Measurements from ENCODE around the gene APLP2.

APLP2 gene

DNA sequence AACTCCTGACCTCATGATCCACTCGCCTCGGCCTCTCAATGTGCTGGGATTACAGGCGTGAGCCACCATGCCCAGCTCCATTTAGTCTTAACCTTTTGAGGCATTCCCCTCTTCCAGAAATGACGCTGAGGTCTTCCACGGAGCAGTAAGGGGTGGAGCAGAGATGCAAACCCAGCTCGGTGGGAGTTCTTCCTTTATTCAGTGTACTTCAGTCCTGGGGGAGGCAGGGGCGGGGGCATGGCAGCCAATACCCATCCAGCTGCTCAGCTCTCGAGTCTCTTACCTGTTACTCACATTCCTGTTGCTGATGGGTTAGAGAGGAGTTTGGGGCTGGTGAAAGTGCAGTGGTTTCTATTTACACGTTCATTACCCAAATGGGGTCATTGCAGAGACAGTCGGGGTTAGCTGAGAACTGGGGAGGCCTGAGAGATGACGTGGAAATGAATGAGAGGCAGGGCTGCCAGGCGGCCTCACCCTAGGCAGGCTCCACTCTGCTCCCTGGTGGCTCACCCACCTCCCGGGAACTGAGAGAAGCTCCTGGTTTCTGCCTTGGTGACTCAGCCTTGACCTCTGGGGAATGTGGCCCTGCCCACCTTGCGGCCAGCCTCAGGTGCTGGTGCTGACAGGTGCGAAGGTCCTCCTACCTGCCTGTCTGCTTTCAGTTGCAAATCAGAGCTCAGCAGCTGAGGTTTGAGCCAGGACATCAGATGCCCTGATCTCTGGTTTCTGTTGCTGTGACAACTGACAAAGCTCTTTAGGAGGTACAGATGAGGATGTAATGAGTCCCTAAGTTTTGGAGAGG, 76.5 kb downstream of the APLP2 start:
- Histone ChIP-seq H3K9ac (ENCODE audit: low read length) (peak overlapping the region; percentile 34), H3K36me3 (ENCODE audit: control insufficient read depth, insufficient read depth, low read length) (peaks cover 47% of the 10 kb centered on the region), H3K27me3 (ENCODE audit: control insufficient read depth, insufficient read depth, low read length) (no peaks in the 10 kb centered on the region), H3K4me1 (ENCODE audit: control insufficient read depth, insufficient read depth, low read length) (peaks cover 21% of the 10 kb centered on the region), H3K27ac (ENCODE audit: low read depth, low read length) (no peak overlapping the region), H3K9me3 (ENCODE audit: control insufficient read depth, insufficient read depth, low read depth, low read length) (no peaks in the 10 kb centered on the region), H3K4me3 (ENCODE audit: low read depth, low read length) (peak overlapping the region; percentile 6; the same call in 1 of the 2 replicates)

DNA sequence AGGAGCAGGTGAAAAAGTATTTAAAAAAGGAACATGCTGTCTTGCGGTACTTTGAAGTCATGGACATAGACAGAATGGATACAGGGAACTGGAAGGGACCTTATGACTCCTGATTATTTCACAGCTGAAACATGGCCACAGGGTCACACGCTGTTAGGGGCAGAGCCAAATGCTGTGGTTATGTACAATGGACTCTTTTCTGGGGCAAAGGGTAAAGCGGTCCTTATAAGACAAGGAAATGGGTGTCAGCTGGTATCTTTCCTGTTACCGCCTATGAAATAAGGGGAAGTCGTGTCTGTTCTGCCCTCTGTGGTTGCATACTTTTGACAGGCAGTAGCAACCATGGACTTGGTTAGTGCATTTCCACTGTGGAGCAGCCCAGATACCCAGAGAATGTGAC, 77.1 kb downstream of the APLP2 start:
- no peaks in the 10 kb centered on the region for H3K27me3 ChIP-seq (ENCODE audit: control insufficient read depth, insufficient read depth, low read length)

DNA sequence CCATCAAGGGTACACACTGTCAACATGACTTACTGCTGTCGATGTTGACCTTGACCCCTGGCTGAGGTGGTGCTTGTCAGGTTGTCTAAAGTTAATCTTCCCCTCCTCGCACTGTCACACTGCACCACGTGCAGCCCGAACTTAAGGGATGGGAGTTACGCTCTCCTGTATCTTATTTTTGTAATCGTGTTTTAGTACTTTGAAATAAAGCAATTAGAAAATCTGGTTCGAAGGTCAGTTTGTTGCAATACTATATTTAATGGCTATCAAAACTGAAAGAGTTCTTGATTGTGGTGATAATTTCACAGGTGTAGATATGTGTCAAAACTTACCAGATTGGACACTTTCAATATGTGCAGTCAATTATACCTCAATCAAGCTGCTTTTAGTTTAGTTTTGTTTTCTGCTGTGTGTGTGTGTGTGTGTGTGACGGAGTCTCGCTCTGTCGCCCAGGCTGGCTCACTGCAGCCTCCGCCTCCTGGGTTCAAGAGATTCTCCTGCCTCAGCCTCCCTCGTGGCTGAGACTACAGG, 79.2 kb downstream of the APLP2 start:
- H3K9me3 ChIP-seq (ENCODE audit: control insufficient read depth, insufficient read depth, low read depth, low read length): no peaks in the 10 kb centered on the region
- no peak overlapping the region for H3K27ac ChIP-seq (ENCODE audit: low read depth, low read length)
- no peak overlapping the region for H3K9ac ChIP-seq (ENCODE audit: low read length)
- no peak overlapping the region for H3K4me3 ChIP-seq (ENCODE audit: low read depth, low read length)
- peaks cover 20% of the 10 kb centered on the region for H3K36me3 ChIP-seq (ENCODE audit: control insufficient read depth, insufficient read depth, low read length)
- H3K4me1 ChIP-seq (ENCODE audit: control insufficient read depth, insufficient read depth, low read length): peaks cover 21% of the 10 kb centered on the region
- H3K27me3 ChIP-seq (ENCODE audit: control insufficient read depth, insufficient read depth, low read length): no peaks in the 10 kb centered on the region

More for the DNA sequence above, 77.1 kb downstream of the APLP2 start:
- Histone ChIP-seq H3K27ac (ENCODE audit: low read depth, low read length) (no peak overlapping the region), H3K4me1 (ENCODE audit: control insufficient read depth, insufficient read depth, low read length) (peaks cover 21% of the 10 kb centered on the region), H3K9ac (ENCODE audit: low read length) (no peak overlapping the region), H3K36me3 (ENCODE audit: control insufficient read depth, insufficient read depth, low read length) (peaks cover 40% of the 10 kb centered on the region), H3K4me3 (ENCODE audit: low read depth, low read length) (no peak overlapping the region), H3K9me3 (ENCODE audit: control insufficient read depth, insufficient read depth, low read depth, low read length) (no peaks in the 10 kb centered on the region)

DNA sequence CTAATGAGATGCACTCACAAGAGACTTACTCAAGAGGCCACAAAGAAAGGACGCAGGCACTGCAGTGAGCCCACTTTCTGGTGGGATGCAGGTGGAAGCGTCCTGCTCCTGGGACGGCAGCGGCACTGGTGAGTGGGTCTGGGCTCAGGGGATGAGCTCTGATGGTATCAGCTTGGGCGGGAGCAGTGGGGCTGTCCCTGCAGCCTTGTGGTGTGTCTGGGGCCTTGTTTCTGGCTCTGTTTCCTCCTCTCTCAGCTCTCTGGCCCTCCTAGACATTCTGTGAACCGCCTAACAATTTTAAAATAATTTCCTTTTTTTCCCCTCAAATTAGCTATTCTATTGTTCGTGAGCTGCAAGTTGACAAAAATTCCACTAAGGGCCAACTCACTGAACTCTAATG, 81.1 kb downstream of the APLP2 start:
- H3K27ac ChIP-seq (ENCODE audit: low read depth, low read length): no peak overlapping the region
- no peak overlapping the region for H3K4me3 ChIP-seq (ENCODE audit: low read depth, low read length)
- peaks cover 10% of the 10 kb centered on the region for H3K4me1 ChIP-seq (ENCODE audit: control insufficient read depth, insufficient read depth, low read length)
- H3K9ac ChIP-seq (ENCODE audit: low read length): no peak overlapping the region
- H3K27me3 ChIP-seq (ENCODE audit: control insufficient read depth, insufficient read depth, low read length): no peaks in the 10 kb centered on the region
- H3K36me3 ChIP-seq (ENCODE audit: control insufficient read depth, insufficient read depth, low read length): peaks cover 4% of the 10 kb centered on the region
- H3K9me3 ChIP-seq (ENCODE audit: control insufficient read depth, insufficient read depth, low read depth, low read length): no peaks in the 10 kb centered on the region

DNA sequence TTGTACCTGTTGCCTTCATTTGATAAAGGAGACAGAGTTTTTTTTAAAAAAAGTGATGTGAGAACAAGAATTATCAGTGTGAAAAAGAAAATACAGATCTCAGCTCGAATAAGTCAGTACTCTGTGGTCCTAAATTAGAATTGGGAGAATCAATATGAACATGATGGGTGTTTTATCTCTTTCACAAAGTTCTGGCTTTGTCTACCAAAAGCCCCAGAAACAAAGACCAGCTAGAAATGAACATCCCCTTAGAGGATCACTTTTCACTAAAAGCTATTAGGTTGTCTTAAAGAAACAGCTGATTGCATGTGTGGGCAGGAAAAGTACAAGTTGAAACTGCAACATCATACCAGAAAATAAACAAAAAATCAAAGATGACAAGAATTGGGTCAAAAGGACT, 81.5 kb downstream of the APLP2 start:
- peaks cover 4% of the 10 kb centered on the region for H3K36me3 ChIP-seq (ENCODE audit: control insufficient read depth, insufficient read depth, low read length)
- H3K9me3 ChIP-seq (ENCODE audit: control insufficient read depth, insufficient read depth, low read depth, low read length): no peaks in the 10 kb centered on the region
- no peak overlapping the region for H3K4me3 ChIP-seq (ENCODE audit: low read depth, low read length)
- no peak overlapping the region for H3K27ac ChIP-seq (ENCODE audit: low read depth, low read length)
- H3K9ac ChIP-seq (ENCODE audit: low read length): no peak overlapping the region
- no peaks in the 10 kb centered on the region for H3K27me3 ChIP-seq (ENCODE audit: control insufficient read depth, insufficient read depth, low read length)
- H3K4me1 ChIP-seq (ENCODE audit: control insufficient read depth, insufficient read depth, low read length): peaks cover 7% of the 10 kb centered on the region

DNA sequence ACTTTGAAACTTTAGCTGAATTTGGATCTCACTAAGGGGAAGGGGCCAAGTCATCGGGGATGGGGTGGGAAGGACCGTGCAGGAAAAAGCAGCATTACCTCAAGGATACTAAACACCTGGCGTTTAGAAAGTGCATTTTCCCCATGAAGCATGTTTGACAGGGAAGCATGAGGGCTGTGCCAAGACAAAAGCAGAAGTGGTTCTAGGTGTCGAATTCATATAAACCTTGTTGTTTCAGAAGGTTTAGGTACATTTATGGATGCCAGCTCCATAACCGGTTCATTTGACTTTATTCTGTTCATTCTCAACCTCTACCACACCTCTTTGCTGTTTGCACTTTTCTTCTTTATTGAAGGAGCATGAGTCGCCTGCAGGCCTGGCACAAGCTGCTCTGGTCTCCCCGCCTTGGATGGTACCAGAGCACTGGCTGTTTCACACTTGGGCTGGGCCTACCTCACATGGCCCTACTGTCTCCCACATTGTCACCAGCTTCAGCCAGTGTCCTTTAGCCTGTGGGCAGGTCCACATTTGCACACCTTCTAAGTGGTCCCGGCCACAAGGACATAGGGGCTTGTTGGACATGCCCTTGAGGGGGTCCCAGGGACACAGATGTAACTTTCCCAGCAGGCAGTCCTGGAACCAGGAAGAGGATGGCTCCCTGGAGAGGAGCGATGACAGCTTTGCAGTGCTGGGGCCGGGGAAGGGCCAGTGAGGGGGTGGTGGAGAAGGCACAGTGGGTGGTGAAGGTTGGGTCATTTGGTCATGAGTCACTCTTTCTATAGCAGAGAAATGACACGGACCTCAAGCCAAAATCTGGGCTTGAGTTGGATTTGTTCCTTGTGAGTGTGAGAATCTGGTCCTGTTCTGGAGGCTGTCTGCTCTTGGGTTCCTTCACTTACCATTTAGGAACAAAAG, 86.7 kb downstream of the APLP2 start:
- H3K27me3 ChIP-seq (ENCODE audit: control insufficient read depth, insufficient read depth, low read length): peaks cover 43% of the 10 kb centered on the region
- no peak overlapping the region for H3K9ac ChIP-seq (ENCODE audit: low read length)
- H3K4me1 ChIP-seq (ENCODE audit: control insufficient read depth, insufficient read depth, low read length): peaks cover 26% of the 10 kb centered on the region
- H3K9me3 ChIP-seq (ENCODE audit: control insufficient read depth, insufficient read depth, low read depth, low read length): no peaks in the 10 kb centered on the region
- no peak overlapping the region for H3K4me3 ChIP-seq (ENCODE audit: low read depth, low read length)
- no peak overlapping the region for H3K27ac ChIP-seq (ENCODE audit: low read depth, low read length)
- no peaks in the 10 kb centered on the region for H3K36me3 ChIP-seq (ENCODE audit: control insufficient read depth, insufficient read depth, low read length)

DNA sequence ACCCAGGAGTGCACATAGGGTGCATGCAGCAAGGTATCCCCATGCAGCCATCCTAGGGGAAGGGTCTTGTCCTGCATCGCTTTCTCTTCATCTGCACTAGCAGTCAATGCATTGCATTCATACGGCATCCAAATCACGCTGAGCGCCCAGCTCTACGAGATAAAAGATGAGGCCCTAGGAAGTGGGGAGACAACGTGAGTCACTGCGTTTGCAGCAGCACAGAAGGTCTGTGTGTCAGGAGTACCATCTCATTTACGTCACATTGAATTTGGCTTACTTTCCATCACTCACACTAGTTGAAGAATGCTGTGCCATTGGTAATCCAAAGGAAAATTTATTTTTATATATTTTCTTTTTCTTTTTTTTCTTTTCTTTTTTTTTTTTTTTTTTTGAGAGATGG, 87.4 kb downstream of the APLP2 start:
- no peaks in the 10 kb centered on the region for H3K36me3 ChIP-seq (ENCODE audit: control insufficient read depth, insufficient read depth, low read length)
- H3K9me3 ChIP-seq (ENCODE audit: control insufficient read depth, insufficient read depth, low read depth, low read length): no peaks in the 10 kb centered on the region
- H3K4me3 ChIP-seq (ENCODE audit: low read depth, low read length): no peak overlapping the region
- no peak overlapping the region for H3K9ac ChIP-seq (ENCODE audit: low read length)
- H3K27me3 ChIP-seq (ENCODE audit: control insufficient read depth, insufficient read depth, low read length): peaks cover 51% of the 10 kb centered on the region
- no peak overlapping the region for H3K27ac ChIP-seq (ENCODE audit: low read depth, low read length)
- H3K4me1 ChIP-seq (ENCODE audit: control insufficient read depth, insufficient read depth, low read length): peaks cover 33% of the 10 kb centered on the region

DNA sequence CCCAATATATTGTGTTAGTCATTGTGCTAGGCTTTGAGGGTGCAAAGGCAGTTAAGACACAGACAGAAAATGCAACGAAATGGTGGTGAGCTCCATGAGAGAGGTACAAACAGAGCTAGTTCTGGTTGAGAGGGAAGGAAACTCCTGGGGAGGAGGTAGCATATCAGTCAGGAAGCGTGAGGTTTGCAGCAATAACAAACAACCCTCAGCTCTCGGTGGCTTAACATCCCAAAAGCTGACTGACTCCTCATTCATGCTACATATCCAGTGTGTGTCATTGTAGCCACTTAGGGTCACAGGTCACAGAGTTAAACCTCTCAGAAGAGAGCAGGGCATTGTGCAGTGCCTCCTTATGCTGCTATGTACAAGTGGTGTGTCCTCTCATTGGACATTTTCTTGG, 88.1 kb downstream of the APLP2 start:
- no peak overlapping the region for H3K9ac ChIP-seq (ENCODE audit: low read length)
- H3K4me3 ChIP-seq (ENCODE audit: low read depth, low read length): no peak overlapping the region
- H3K4me1 ChIP-seq (ENCODE audit: control insufficient read depth, insufficient read depth, low read length): peaks cover 33% of the 10 kb centered on the region
- no peaks in the 10 kb centered on the region for H3K9me3 ChIP-seq (ENCODE audit: control insufficient read depth, insufficient read depth, low read depth, low read length)
- H3K27ac ChIP-seq (ENCODE audit: low read depth, low read length): no peak overlapping the region
- H3K27me3 ChIP-seq (ENCODE audit: control insufficient read depth, insufficient read depth, low read length): peaks cover 57% of the 10 kb centered on the region
- H3K36me3 ChIP-seq (ENCODE audit: control insufficient read depth, insufficient read depth, low read length): no peaks in the 10 kb centered on the region

DNA sequence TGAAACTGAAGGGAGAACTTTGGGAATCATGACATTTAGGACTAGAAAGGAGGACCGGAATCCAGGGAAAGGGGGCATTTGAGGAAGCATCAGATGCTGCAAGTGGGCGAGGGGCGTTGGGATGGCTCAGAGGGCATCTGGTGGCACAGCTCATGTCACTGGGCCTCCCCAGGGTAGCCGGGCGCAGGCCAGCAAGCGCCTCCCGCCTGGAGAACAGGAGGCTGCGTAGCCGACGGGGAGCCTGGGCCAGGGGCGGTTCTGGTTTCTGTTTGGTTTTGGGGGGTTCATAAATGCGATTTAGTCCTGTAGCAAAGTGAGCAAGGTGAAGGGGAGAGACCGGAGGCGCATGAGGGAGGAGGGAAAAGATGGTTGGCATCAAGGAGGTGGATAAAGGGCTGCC, 89.4 kb downstream of the APLP2 start:
- Histone ChIP-seq H3K9me3 (ENCODE audit: control insufficient read depth, insufficient read depth, low read depth, low read length) (no peaks in the 10 kb centered on the region), H3K9ac (ENCODE audit: low read length) (no peak overlapping the region), H3K4me1 (ENCODE audit: control insufficient read depth, insufficient read depth, low read length) (peaks cover 38% of the 10 kb centered on the region), H3K36me3 (ENCODE audit: control insufficient read depth, insufficient read depth, low read length) (no peaks in the 10 kb centered on the region), H3K4me3 (ENCODE audit: low read depth, low read length) (peak overlapping the region; percentile 58), H3K27ac (ENCODE audit: low read depth, low read length) (no peak overlapping the region), H3K27me3 (ENCODE audit: control insufficient read depth, insufficient read depth, low read length) (peaks cover 57% of the 10 kb centered on the region)

DNA sequence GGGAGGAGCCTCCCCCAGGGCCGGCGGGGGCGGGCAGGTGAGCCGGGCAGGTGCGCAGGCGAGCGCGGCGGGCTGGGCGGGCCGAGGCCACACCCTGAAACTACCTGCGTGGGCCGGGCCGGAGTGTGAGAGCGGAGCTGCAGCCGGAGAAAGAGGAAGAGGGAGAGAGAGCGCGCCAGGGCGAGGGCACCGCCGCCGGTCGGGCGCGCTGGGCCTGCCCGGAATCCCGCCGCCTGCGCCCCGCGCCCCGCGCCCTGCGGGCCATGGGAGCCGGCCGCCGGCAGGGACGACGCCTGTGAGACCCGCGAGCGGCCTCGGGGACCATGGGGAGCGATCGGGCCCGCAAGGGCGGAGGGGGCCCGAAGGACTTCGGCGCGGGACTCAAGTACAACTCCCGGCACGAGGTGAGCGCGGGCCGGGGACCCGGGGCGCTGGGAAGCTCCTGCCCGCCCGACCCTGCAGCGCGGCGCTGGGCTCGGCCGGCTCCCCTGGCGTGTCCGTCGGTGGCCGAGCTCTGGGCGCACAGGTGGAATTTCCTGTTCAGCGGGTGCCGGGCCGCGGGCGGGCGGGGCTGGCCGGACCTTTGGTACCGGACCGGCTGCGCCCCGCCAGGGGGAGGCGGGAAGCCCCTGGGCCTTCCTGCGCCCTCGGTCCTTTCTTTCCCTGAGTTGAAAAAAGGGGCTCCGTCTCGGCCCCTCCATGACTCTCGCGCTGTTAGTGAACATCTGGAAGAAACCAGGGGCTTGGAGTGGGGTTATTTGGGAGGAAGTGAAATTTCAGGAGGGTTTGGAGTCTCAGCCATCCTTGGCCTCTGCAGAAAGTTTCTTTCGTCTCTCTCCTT, 90.2 kb downstream of the APLP2 start, which contains the start of gene ST14:
TSS of gene ST14 (plus strand) at position 126 of the 841 bp plus-strand sequence. CDS start at position 324, 198 bp downstream.
- Histone ChIP-seq H3K9ac (ENCODE audit: low read length) (peak within 1 kb of the TSS; percentile 24), H3K27me3 (ENCODE audit: control insufficient read depth, insufficient read depth, low read length) (peaks cover 57% of the 10 kb centered on the region), H3K36me3 (ENCODE audit: control insufficient read depth, insufficient read depth, low read length) (no peaks in the 10 kb centered on the region), H3K4me1 (ENCODE audit: control insufficient read depth, insufficient read depth, low read length) (peaks cover 38% of the 10 kb centered on the region), H3K9me3 (ENCODE audit: control insufficient read depth, insufficient read depth, low read depth, low read length) (no peaks in the 10 kb centered on the region), H3K27ac (ENCODE audit: low read depth, low read length) (no peak within 1 kb of the TSS), H3K4me3 (ENCODE audit: low read depth, low read length) (peak within 1 kb of the TSS; percentile 58)
